ENCODE results near the gene ACKR2. TPM values are rescaled to one million over a fixed set of nuclear protein-coding genes. Genes with fewer than 3 reads are reported as not detected.
"Not testable (repeated sequence)": the region's sequence is repeated elsewhere in the genome, so short reads cannot be mapped to it uniquely, and the experiment has no call there.

ACKR2 gene
- total and polyA plus RNA-seq, 2 experiments from 2014 or later, result 0.15 to 2.8 TPM

DNA sequence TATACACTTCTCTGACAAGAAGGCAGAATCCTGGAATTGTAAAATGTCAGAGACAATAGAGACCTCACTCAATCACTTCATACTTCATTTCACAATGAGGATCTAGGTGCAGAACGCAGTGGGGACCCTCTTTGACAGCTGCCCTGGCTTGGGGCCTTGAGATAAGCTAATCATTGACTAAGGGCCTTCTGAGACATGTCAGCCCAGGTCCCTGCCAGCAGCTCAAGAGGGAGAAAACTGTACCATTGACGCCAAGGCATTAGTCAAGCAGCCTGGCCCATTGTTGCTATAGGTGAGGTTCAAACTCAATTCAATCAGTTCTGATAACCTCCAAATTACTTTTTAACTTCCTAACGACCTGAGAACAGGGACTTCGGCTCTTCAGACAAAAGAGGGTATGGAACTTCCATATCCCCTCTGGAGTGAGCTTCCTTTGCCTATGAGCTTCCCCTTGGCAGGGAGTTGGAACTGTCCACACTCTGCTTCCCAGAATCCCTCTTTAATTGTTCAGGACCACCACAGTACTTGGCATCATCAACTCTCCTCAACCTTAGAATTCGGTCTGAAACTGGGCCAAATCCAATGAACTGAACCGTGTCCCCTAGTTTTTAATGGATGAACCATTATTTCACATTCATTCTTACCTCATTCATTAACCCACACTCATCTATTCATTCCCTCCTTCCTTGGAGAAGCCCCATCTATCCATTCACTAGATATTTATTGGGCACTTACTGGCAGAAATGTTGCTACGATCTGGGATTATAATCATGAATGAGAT lies 67.9 kb downstream of the ACKR2 start:
- Histone ChIP-seq H3K27me3 (peaks cover 2% of the 10 kb centered on the region), H3K4me3 (no peak overlapping the region), H3K36me3 (no peaks in the 10 kb centered on the region), H3K27ac (no peak overlapping the region), H3K9me3 (ENCODE audit: low read depth) (no peaks in the 10 kb centered on the region), H3K4me1 (ENCODE audit: low read depth) (peaks cover 4% of the 10 kb centered on the region)
- DNase-seq (ENCODE audit: low read depth in 1 of 2, low spot score in 1 of 2), result no peak
- TF ChIP-seq, protein P1, sequence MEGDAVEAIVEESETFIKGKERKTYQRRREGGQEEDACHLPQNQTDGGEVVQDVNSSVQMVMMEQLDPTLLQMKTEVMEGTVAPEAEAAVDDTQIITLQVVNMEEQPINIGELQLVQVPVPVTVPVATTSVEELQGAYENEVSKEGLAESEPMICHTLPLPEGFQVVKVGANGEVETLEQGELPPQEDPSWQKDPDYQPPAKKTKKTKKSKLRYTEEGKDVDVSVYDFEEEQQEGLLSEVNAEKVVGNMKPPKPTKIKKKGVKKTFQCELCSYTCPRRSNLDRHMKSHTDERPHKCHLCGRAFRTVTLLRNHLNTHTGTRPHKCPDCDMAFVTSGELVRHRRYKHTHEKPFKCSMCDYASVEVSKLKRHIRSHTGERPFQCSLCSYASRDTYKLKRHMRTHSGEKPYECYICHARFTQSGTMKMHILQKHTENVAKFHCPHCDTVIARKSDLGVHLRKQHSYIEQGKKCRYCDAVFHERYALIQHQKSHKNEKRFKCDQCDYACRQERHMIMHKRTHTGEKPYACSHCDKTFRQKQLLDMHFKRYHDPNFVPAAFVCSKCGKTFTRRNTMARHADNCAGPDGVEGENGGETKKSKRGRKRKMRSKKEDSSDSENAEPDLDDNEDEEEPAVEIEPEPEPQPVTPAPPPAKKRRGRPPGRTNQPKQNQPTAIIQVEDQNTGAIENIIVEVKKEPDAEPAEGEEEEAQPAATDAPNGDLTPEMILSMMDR (IDR thresholded peaks at IDR 0.05; ENCODE audit: low read depth, low read length), result no peak

DNA sequence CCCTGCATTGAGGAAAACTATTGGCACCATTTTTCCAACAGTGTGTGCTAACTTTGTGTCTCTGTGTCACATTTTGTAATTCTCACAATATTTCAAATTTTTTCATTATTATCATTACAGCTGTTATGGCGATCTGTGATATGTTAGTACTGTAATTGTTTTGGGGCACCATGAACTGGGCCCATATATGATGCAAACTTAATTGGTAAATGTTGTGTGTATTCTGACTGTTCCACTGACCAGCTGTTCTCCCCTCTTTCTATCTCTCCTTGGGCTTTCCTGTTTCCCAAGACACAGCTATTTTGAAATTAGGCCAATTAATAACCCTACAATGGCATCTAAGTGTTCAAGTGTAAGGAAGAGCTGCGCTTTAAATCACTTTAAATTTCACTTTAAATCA lies 68.6 kb downstream of the ACKR2 start:
- H3K27ac ChIP-seq, result no peak overlapping the region
- H3K4me1 ChIP-seq (ENCODE audit: low read depth), result no peaks in the 10 kb centered on the region
- TF ChIP-seq, protein P1 (IDR thresholded peaks at IDR 0.05; ENCODE audit: low read depth, low read length), result no peak
- peaks cover 2% of the 10 kb centered on the region for H3K27me3 ChIP-seq
- no peaks in the 10 kb centered on the region for H3K36me3 ChIP-seq
- no peaks in the 10 kb centered on the region for H3K9me3 ChIP-seq (ENCODE audit: low read depth)
- peak in 1 of 2 donors; percentile 9 for DNase-seq (ENCODE audit: low read depth in 1 of 2, low spot score in 1 of 2)
- H3K4me3 ChIP-seq, result no peak overlapping the region

DNA sequence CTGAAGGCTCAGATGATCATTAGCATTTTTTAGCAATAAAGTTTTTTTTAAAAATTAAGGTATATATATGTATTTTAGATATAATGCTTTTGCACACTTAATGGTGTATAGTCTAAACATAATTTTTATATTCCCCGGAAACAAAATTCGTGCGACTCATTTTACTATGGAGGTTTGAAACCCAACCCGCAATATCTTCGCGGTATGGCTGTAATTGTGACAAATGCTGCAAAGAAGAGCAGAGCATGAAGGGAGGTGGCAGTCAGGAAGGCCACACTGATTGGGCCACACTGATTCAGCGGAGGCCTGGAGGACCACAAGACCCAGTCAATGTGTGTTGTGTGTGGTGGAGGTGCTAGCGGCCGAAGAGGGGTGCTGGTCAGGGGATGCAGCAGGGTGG lies 70.9 kb downstream of the ACKR2 start:
- no peak overlapping the region for H3K4me3 ChIP-seq
- H3K27ac ChIP-seq, result no peak overlapping the region
- H3K27me3 ChIP-seq, result peaks cover 2% of the 10 kb centered on the region
- no peaks in the 10 kb centered on the region for H3K4me1 ChIP-seq (ENCODE audit: low read depth)
- no peaks in the 10 kb centered on the region for H3K36me3 ChIP-seq
- H3K9me3 ChIP-seq (ENCODE audit: low read depth), result no peaks in the 10 kb centered on the region
- TF ChIP-seq, protein P1 (IDR thresholded peaks at IDR 0.05; ENCODE audit: low read depth, low read length), result no peak
- DNase-seq (ENCODE audit: low read depth in 1 of 2, low spot score in 1 of 2), result no peak

DNA sequence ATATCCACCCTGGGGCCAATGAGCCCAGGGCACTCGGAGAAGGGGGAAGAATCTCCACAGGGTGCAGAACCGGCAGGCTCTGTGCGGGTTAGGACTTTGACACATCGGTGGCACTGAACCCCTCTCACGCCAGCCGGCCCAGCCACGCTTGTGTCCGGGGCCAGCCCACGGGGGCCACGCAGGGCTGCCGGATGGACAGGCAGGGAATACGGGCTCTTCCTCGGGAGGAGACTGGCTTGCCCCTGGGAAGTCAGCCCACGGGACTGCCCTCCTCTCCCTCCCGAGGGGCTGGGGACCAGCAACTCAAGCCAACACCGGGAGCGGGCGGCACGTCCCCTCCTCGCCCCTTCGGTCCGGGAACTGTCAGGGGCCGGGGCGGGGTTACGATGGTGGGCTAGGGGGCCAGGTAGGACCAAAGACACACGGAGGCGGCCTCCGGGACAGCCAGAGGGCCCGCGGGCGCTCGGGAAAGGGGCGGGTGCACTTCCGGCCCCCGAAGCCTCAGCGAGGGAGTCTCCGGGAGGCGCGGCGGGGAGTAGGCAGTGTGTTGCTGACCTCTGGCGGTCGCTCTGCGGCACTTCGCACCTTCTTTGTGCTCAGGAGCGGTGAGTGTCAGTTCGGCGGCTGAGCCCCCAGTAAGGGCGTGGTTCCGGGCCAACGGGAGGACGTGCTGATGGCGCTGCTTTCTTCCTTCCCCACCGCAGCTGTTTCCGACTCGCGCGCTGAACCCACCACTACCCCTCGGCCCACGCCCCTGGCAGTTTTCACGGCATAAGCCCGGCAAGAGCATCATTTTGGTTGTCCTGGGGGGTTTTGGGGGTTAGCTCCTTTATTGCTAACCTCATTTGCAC lies 71.6 kb downstream of the ACKR2 start:
- DNase-seq (ENCODE audit: low read depth in 1 of 2, low spot score in 1 of 2), result peak; percentile 86 to 90
- Histone ChIP-seq H3K36me3 (no peaks in the 10 kb centered on the region), H3K4me1 (ENCODE audit: low read depth) (no peaks in the 10 kb centered on the region), H3K27me3 (peaks cover 2% of the 10 kb centered on the region), H3K9me3 (ENCODE audit: low read depth) (no peaks in the 10 kb centered on the region), H3K27ac (no peak overlapping the region), H3K4me3 (peak overlapping the region; percentile 48)
- TF ChIP-seq, protein P1 (IDR thresholded peaks at IDR 0.05; ENCODE audit: low read depth, low read length), result peak; percentile 86

DNA sequence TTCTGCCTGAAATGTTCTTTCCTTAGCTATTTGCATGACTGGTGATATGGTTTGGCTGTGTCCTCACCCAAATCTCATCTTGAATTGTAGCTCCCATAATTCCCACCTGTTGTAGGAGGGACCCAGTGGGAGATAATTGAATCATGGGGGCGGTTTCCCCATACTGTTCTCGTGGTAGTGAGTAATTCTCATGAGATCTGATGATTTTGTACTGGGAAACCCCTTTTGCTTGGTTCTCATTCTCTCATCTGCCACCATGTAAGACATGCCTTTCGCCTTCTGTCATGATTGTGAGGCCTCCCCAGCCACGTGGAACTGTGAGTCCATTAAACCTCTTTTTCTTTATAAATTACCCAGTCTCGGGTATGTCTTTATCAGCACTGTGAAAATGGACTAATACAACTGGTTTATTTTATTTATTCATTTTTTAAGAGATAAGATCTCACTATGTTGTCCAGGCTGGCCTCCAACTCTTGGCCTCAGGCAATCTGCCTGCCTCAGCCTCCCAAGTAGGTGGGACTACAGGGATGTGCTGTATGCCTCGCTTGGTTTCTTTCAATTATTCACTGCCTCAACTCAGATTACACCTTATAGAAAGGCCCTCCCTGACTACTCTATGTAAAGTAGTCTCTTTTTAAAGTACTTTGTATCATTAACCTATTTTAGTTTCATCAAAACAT lies 74.1 kb downstream of the ACKR2 start:
- H3K27ac ChIP-seq; H3K4me1 ChIP-seq (ENCODE audit: low read depth); H3K4me3 ChIP-seq; H3K27me3 ChIP-seq; DNase-seq (ENCODE audit: low read depth in 1 of 2, low spot score in 1 of 2); H3K36me3 ChIP-seq; H3K9me3 ChIP-seq (ENCODE audit: low read depth): not testable (repeated sequence)

Measured in cardiac muscle cell (in vitro differentiated cells and primary cell).